Umbilical cord (tissue), 2 donors: ENCODE data around the gene NFS1. TPM values are rescaled to one million over a fixed set of nuclear protein-coding genes. Genes with fewer than 3 reads are reported as not detected.
A peak's percentile ranks its signal among the peaks of the same experiment; 100 is the strongest.
"Not testable (repeated sequence)": the region's sequence is repeated elsewhere in the genome, so short reads cannot be mapped to it uniquely, and the experiment has no call there.

Source experiments
- DNase-seq: peaks from one replicate; pipeline ENCODE4 v3.0.0-alpha.2; 2015; ENCODE audit warnings: low spot score
- total RNA-seq: library from RNA; depleted of rRNA; stranded (reverse); fragments of >200 nt; gene quantifications from one replicate; pipeline ENCODE4 v1.2.3, GENCODE V29; 2014; ENCODE audit warnings: low replicate concordance; ENCODE audit not compliant: insufficient read depth

The NFS1 gene
- total RNA-seq, 1 donor from 2014 or later = 6.3 TPM

GRCh38 chr20:35710039-35710438 lies 10.9 kb upstream of the NFS1 start:
- no peak for DNase-seq

- DNase-seq = no peak
Measured at GRCh38 chr20:35709259-35709658, 10.1 kb upstream of the NFS1 start.

GRCh38 chr20:35708502-35708901 lies 9.3 kb upstream of the NFS1 start:
- DNase-seq = no peak

GRCh38 chr20:35706591-35707529 lies 7.7 kb upstream of the NFS1 start:
- not testable (repeated sequence) for DNase-seq

GRCh38 chr20:35705894-35706293 lies 6.7 kb upstream of the NFS1 start:
- DNase-seq = not testable (repeated sequence)

GRCh38 chr20:35704514-35705261 lies 5.5 kb upstream of the NFS1 start:
- DNase-seq = no peak

GRCh38 chr20:35702824-35703695 lies 3.9 kb upstream of the NFS1 start:
- no peak for DNase-seq

GRCh38 chr20:35702051-35702823 lies 3.1 kb upstream of the NFS1 start:
- no peak for DNase-seq

GRCh38 chr20:35700625-35701148 lies 1.5 kb upstream of the NFS1 start:
- no peak for DNase-seq

GRCh38 chr20:35699957-35700624 lies 939 bp upstream of the NFS1 start:
- no peak for DNase-seq

GRCh38 chr20:35698298-35699126 lies 640 bp downstream of the NFS1 start:
- DNase-seq = peak; percentile 9

- DNase-seq = no peak
Measured at GRCh38 chr20:35697696-35698297, 1.4 kb downstream of the NFS1 start.

- no peak for DNase-seq
Measured at GRCh38 chr20:35695978-35696377, 3.2 kb downstream of the NFS1 start.

GRCh38 chr20:35695245-35695749 lies 3.9 kb downstream of the NFS1 start:
- DNase-seq = no peak

GRCh38 chr20:35690265-35690664 lies 8.9 kb downstream of the NFS1 start:
- no peak for DNase-seq

- DNase-seq = not testable (repeated sequence)
Measured at GRCh38 chr20:35686872-35687271, 12.3 kb downstream of the NFS1 start.

GRCh38 chr20:35685368-35685767 lies 13.8 kb downstream of the NFS1 start:
- DNase-seq = not testable (repeated sequence)

- no peak for DNase-seq
Measured at GRCh38 chr20:35681960-35682359, 17.2 kb downstream of the NFS1 start.
